ENCODE measurements around the gene TRIO. TPM values are rescaled to one million over a fixed set of nuclear protein-coding genes. Genes with fewer than 3 reads are reported as not detected.

TRIO gene
- total RNA-seq, 1 experiment from 2014 or later: 68.4 TPM

GRCh38 chr5:14309878-14310531 lies 166.9 kb downstream of the TRIO start:
- ChIA-PET RAD21 (ENCODE audit: low non-redundant PET in 1 of 2, low total read pairs in 2 of 2, uncharacterized antibody in 2 of 2, unreplicated experiment in 2 of 2) (no interaction called here), POLR2A (no interaction called here), CTCF (no interaction called here)
- Histone ChIP-seq H3K79me2 (ENCODE audit: insufficient read depth, low read length) (peaks cover 6% of the 10 kb centered on the region; the same call in 1 of the 2 replicates), H3K27ac (ENCODE audit: low read depth, low read length) (no peak overlapping the region), H2AFZ (ENCODE audit: low read depth, low read length, poor library complexity, severe bottlenecking) (no peak overlapping the region), H4K20me1 (ENCODE audit: insufficient read depth) (no peaks in the 10 kb centered on the region), H3K4me1 (ENCODE audit: control insufficient read depth in 1 of 2, insufficient read depth in 2 of 2, low read length in 2 of 2) (0 out of 4 replicates have a peak, but pooled peaks cover 0 to 1% of the 10 kb centered on the region in 2 experiments), H3K9me3 (ENCODE audit: control insufficient read depth in 1 of 2, insufficient read depth in 1 of 2, low read depth in 1 of 2, low read length in 2 of 2) (no peaks in the 10 kb centered on the region), H3K9ac (ENCODE audit: low read length) (no peak overlapping the region), H3K4me2 (ENCODE audit: low read length) (no peak overlapping the region), H3K4me3 (replicated peaks in 1 of 2; ENCODE audit: low read depth in 1 of 2, low read length in 2 of 2) (no peak overlapping the region), H3K9me2 (ENCODE audit: insufficient read depth) (no peaks in the 10 kb centered on the region), H3K27me3 (ENCODE audit: insufficient read depth, low read length) (no peaks in the 10 kb centered on the region), H3K36me3 (ENCODE audit: control insufficient read depth in 1 of 2, insufficient read depth in 2 of 2, low read length in 2 of 2) (peaks cover 3 to 17% of the 10 kb centered on the region in 2 experiments; a peak in 2 of 4 replicates)
- DNase-seq (ENCODE audit: low read depth, low spot score) (no peak), ATAC-seq (no peak)
- intact Hi-C loops (cut with micrococcal nuclease): no loop called here
- no TSS peak for BruUV-seq (replicated peaks)
- no peak for TF ChIP-seq CEBPB (IDR thresholded peaks at IDR 0.05; ENCODE audit: low read depth)
- no peak for TF ChIP-seq FOSL1 (IDR thresholded peaks at IDR 0.05; ENCODE audit: low read depth)
- no peak for TF ChIP-seq JUND (IDR thresholded peaks at IDR 0.05)
- no peak for TF ChIP-seq SRF (IDR thresholded peaks at IDR 0.05; ENCODE audit: low read depth)
- no peak for TF ChIP-seq MAX (IDR thresholded peaks at IDR 0.05)
- no peak for TF ChIP-seq REST (IDR thresholded peaks at IDR 0.05; ENCODE audit: low read depth)
- TF ChIP-seq ELF1 (IDR thresholded peaks at IDR 0.05; ENCODE audit: borderline replicate concordance, low read depth): no peak
- TF ChIP-seq TCF7L2 (IDR thresholded peaks at IDR 0.05; ENCODE audit: borderline replicate concordance, extremely low read depth, insufficient read depth, insufficient read length): no peak
- TF ChIP-seq EZH2phosphoT487 (IDR thresholded peaks at IDR 0.05; ENCODE audit: borderline replicate concordance): no peak
- TF ChIP-seq ATF3 (IDR thresholded peaks at IDR 0.05): no peak

Measured in HCT116 (cell line).